ENCODE measurements around the gene ASB2.

Gene ASB2

GRCh38 chr14:93926245-93926872, 50.0 kb downstream of the ASB2 start:
- DNase-seq, result no peak

- DNase-seq, result no peak
These were observed 50.9 kb downstream of the ASB2 start for GRCh38 chr14:93925374-93925895.

GRCh38 chr14:93924592-93925355, 51.6 kb downstream of the ASB2 start:
- DNase-seq, result no peak

GRCh38 chr14:93923626-93924025, 52.7 kb downstream of the ASB2 start:
- no peak for DNase-seq

GRCh38 chr14:93921001-93921806, 55.2 kb downstream of the ASB2 start:
- no peak for DNase-seq

GRCh38 chr14:93917141-93917540, 59.2 kb downstream of the ASB2 start:
- DNase-seq, result no peak

- DNase-seq, result no peak
These were observed 59.9 kb downstream of the ASB2 start for GRCh38 chr14:93916498-93916897.

- no peak for DNase-seq
These were observed 60.6 kb downstream of the ASB2 start for GRCh38 chr14:93915800-93916199.

GRCh38 chr14:93915070-93915705, 61.2 kb downstream of the ASB2 start:
- DNase-seq, result no peak

GRCh38 chr14:93914278-93914677, 62.1 kb downstream of the ASB2 start:
- DNase-seq, result no peak

GRCh38 chr14:93912782-93913181, 63.6 kb downstream of the ASB2 start:
- DNase-seq, result no peak

GRCh38 chr14:93911975-93912615, 64.3 kb downstream of the ASB2 start:
- DNase-seq, result no peak

GRCh38 chr14:93909429-93910128, 66.8 kb downstream of the ASB2 start:
- DNase-seq, result no peak

GRCh38 chr14:93906341-93907329, 69.7 kb downstream of the ASB2 start:
- DNase-seq, result peak; percentile 24

GRCh38 chr14:93905623-93906022, 70.7 kb downstream of the ASB2 start:
- no peak for DNase-seq

GRCh38 chr14:93903342-93904184, 72.8 kb downstream of the ASB2 start:
- no peak for DNase-seq

GRCh38 chr14:93902619-93903307, 73.6 kb downstream of the ASB2 start:
- DNase-seq, result no peak

- no peak for DNase-seq
These were observed 74.6 kb downstream of the ASB2 start for GRCh38 chr14:93901813-93902212.

- no peak for DNase-seq
These were observed 77.6 kb downstream of the ASB2 start for GRCh38 chr14:93898731-93899130.
